ENCODE data around the gene CCDC187.

Gene CCDC187

DNA sequence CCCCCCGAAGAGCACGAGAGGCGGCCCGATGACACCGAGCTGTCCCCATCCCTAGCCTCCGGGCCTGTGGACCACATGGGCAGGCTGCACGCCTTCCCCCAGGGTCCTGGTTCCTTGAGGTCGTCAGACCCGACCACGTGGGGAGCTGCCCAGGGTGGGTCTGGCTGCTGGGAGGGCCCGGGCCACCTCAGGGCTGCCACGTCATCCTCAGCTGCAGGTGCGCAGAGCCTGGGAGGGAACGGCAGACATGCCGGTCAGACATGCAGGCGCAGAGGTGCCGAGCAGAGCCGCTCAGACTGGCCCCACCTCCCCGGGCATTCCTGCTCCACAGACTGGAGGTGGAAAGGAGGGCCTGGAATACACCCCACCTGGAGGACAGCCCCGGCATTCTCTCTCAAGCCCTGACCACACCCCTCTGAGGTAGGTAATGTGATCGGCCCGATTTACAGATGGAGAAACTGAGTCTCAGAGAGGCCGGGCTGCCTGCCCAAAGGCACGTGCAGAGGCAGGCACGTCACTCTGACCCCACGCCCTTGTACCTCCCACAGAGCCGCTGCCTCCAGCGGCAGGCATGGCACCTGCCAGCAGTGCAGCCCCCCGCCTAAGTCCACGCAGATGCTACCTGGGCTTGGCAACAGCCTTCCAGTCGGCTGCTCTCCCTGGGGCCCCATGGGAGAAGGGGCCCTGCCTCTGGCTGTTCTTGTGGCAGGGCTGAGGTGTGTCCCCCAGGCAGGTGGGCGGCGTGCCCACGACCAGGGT is 649 bp downstream of the CCDC187 start:
- in situ Hi-C loops (cut with MboI; ENCODE audit: low sequenced_read_pairs), result no loop called here

DNA sequence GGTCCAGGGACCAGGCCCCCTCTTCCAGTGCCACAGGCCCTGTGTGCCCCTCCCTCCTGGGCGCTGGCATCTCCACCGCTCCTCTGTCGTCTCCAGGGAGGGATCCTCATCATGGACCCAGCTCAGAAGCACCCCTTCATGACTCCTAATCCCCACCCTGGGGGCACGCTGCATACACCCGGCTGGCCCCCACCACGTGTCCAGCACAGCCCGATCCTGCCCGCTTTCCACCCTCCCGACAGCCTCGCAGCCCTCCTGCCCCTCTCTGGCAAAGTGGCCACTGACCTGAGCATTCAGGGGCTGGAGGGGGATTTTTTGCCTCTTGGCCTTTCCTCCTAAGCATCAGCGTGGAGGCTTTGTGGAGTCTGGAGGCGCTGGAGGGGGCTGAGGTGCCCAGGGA is 1.4 kb downstream of the CCDC187 start:
- in situ Hi-C loops (cut with MboI; ENCODE audit: low sequenced_read_pairs), result no loop called here

DNA sequence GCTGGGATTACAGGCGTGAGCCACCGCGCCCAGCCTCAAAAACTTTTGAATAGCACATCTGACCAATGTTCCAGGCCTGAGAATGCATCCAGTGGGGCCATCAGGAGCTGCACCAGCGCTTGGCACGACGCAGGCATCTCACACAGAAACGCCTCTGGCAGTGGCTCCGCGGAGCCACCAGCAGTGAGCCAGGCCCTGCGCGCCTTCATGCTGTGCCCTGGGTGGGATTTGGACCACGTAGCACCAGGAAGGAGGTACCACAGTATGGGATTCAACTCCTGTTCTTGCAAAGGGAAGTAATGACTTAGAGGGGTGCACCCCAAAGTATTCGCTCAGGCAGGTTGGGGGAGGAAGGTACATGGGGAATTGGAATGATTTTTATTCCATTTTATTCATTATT is 3.0 kb downstream of the CCDC187 start:
- in situ Hi-C loops (cut with MboI; ENCODE audit: low sequenced_read_pairs), result no loop called here

DNA sequence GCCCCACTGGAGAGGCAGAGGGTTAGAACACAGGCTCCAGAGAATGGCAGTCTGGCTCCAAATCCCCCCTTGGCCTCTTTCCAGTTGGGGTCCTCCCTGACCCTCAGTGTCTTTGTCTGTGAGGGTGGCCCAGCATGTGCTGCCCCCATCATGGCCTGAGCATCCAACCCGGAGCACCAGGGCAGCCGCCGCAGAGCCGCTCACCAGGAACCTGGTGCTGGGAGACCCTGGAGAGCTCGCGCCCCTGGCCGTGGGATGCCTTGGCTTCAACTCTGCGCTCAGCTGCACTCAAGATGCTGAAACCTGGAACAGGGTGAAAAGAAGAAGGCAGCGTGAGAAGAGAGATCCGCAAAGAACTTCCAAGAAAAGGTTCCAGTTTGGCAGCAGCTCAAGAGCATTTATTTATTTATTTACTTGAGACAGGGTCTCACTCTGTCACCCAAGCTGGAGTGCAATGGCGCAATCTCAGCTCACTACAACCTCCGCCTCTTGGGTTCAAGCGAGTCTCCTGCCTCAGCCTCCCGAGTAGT is 3.8 kb downstream of the CCDC187 start:
- in situ Hi-C loops (cut with MboI; ENCODE audit: low sequenced_read_pairs), result no loop called here

GRCh38 chr9:136299541-136299940 is 4.4 kb downstream of the CCDC187 start:
- in situ Hi-C loops (cut with MboI; ENCODE audit: low sequenced_read_pairs), result no loop called here

DNA sequence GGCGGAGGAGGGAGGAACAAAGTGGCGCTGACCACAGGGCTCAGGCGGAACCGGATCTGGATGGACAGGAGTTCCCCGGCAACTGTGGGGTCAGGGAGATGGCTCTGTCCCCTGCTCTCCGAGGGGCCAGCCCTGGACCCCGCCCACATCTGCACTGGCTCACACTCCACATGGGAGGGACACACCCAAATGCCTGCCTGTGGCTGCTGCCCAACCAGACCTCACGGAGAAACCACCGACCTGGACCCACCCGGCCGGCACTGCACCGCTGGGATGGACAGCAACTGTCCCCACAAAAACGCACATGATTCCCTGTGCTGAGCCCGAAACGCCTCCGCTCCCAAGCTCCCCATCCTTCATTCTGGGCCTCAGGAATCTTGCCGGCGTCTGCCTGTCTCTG is 4.8 kb downstream of the CCDC187 start:
- in situ Hi-C loops (cut with MboI; ENCODE audit: low sequenced_read_pairs), result no loop called here

- in situ Hi-C loops (cut with MboI; ENCODE audit: low sequenced_read_pairs), result no loop called here
Measured at GRCh38 chr9:136297766-136298735, 5.8 kb downstream of the CCDC187 start.

- in situ Hi-C loops (cut with MboI; ENCODE audit: low sequenced_read_pairs), result no loop called here
Measured at GRCh38 chr9:136297016-136297691, 6.7 kb downstream of the CCDC187 start.

DNA sequence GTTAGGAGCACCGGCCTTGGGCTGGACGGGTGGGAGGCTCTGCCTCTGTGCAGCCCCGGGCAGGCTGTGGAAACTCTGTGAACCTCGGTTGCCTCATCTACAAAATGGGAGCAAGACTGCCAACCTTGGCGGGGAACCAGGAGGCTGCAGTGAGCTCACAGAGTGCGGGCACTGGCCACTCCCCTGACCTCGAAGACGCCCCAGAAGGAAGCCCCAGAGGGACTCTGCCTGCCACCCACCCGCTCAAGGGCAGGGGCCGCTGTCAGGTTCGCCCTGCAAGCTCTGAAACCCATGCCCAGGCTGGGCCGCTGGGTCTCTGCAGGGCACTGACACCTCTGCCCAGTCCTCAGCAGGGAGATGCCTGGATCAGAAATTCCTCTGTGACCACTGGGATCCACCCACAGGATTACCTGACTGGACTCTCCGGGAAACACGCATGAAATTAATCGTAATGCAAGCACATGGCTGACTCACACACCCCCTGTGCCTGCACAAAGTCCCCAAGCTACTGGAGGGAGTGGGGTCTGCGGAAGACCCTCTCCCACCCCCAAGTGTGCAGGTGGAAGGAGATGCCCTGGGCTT is 7.4 kb downstream of the CCDC187 start:
- in situ Hi-C loops (cut with MboI; ENCODE audit: low sequenced_read_pairs), result no loop called here

- in situ Hi-C loops (cut with MboI; ENCODE audit: low sequenced_read_pairs), result no loop called here
Measured at GRCh38 chr9:136295542-136296433, 8.1 kb downstream of the CCDC187 start.

DNA sequence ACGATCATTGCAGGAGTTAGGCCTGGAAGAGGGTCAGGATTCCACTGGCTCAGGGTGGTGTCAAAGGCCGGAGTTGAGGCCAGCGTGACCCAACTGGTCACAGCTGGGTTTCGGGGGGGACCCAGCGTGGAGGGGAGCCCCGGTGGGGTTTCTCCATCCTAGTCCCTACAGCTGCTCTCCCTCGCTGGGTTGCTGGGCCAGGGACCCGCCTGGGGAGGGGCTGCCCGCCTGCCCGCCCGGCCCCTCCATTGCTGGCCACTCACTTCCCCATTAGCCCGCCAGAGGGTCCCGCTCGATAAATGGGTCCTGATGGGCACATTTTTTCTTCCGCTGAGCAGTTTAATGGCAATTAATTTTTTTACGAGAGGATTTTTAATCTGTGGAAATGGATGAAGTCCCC is 8.8 kb downstream of the CCDC187 start:
- in situ Hi-C loops (cut with MboI; ENCODE audit: low sequenced_read_pairs), result no loop called here

- in situ Hi-C loops (cut with MboI; ENCODE audit: low sequenced_read_pairs), result no loop called here
Measured at GRCh38 chr9:136294437-136294836, 9.5 kb downstream of the CCDC187 start.

- in situ Hi-C loops (cut with MboI; ENCODE audit: low sequenced_read_pairs), result no loop called here
Measured at GRCh38 chr9:136293476-136294077, 10.3 kb downstream of the CCDC187 start.

DNA sequence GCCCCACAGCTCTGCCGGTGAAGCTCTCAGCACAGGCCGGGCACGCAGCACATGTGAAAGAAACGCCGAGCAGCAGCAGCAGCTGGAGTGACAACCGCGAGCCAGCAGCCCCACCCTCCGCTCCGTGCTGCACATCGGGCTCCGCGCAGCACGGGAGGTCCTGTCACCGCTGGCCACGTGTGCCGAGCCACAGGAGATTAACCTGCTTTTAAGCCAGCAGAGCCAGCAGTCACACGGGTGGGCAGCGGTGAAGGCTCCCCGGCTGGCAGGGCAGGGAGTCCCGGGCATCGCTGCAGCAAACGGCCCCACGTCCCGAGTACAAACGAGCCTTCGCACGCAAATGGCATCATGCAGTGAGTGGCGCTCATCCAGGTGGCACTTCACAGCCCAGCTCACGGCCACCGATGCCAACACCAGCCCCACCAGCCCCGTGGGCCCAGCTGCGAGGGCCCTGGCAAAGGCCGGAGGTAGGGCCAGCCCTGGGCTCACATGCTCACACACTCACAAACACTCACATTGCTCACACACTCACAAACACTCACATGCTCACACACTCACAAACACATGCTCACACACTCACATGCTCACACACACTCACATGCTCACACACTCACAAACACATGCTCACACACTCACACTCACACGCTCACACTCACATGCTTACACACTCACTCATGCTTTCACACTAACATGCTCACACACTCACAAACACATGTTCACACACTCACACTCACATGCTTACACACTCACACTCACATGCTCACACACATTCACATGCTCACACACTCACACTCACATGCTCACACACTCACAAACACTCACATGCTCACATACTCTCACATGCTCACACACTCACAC is 11.1 kb downstream of the CCDC187 start:
- in situ Hi-C loops (cut with MboI; ENCODE audit: low sequenced_read_pairs), result no loop called here

DNA sequence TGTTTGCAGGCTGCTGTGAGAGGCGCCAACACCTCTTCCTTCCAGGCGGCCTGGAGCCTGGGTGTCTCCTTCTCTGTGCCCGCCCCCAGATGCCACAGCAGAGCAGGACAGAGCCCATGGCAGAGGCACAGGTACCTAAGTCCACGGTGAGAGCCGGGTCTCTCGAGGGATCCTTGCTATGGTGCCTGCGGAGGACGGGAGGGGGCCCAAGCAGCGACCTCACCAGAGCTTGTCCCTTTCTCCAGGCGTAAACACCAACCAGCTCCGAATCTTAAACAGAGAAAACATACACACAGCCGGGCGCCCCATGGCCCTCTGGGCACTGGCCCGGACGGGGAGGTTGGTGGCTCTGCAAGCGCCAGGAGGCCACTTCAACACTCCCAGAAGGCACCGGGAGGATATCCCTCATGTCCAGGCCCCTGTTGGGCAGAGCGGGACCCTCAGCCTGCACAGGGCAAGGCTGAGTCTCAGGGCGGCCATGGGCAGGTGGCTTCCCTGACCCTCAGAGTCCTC is 11.8 kb downstream of the CCDC187 start:
- in situ Hi-C loops (cut with MboI; ENCODE audit: low sequenced_read_pairs), result no loop called here

GRCh38 chr9:136291306-136292025 is 12.4 kb downstream of the CCDC187 start:
- in situ Hi-C loops (cut with MboI; ENCODE audit: low sequenced_read_pairs), result no loop called here

- in situ Hi-C loops (cut with MboI; ENCODE audit: low sequenced_read_pairs), result no loop called here
Measured at GRCh38 chr9:136290508-136291000, 13.3 kb downstream of the CCDC187 start.

All from HL-60/S4 treated with phorbol 12-myristate 13-acetate at 8.2 ng/mL for 4 days and 3 days (cell line).